Hypothalamus (tissue), 51 donors: ENCODE data around the gene ZNF660.
"Not testable (repeated sequence)": the region's sequence is repeated elsewhere in the genome, so short reads cannot be mapped to it uniquely, and the experiment has no call there.

ENCODE experiments used
- DNase-seq, 51 donors: peaks; one replicate each; lab custom pipeline; 2025; lab: John Stamatoyannopoulos, UW

The ZNF660 gene

GRCh38 chr3:44584646-44585501 lies at the start of gene ZNF660:
TSS of gene ZNF660 (plus strand) at chr3:44584964. CDS start at chr3:44594194, 9,230 bp downstream.
- DNase-seq: peak in 50 of 51 donors; percentile 25 to 82 (median 59)

GRCh38 chr3:44535364-44535763 lies 49.4 kb upstream of the ZNF660 start:
- DNase-seq: no peak

GRCh38 chr3:44544811-44545210 lies 40.0 kb upstream of the ZNF660 start:
- DNase-seq: not testable (repeated sequence)

- DNase-seq: peak in 50 of 51 donors; percentile 3 to 77 (median 48)
Measured at GRCh38 chr3:44554626-44555592, 29.9 kb upstream of the ZNF660 start, which contains the start of gene ZKSCAN7. TSS of gene ZKSCAN7 (plus strand) at chr3:44555193. CDS start at chr3:44557048, 1,855 bp downstream.

GRCh38 chr3:44555723-44556122 lies 29.0 kb upstream of the ZNF660 start:
- no peak for DNase-seq

- no peak for DNase-seq
Measured at GRCh38 chr3:44557074-44557473, 27.7 kb upstream of the ZNF660 start.

- DNase-seq: no peak
Measured at GRCh38 chr3:44561076-44561475, 23.7 kb upstream of the ZNF660 start.

- no peak for DNase-seq
Measured at GRCh38 chr3:44562147-44562546, 22.6 kb upstream of the ZNF660 start.

GRCh38 chr3:44568561-44568960 lies 16.2 kb upstream of the ZNF660 start:
- no peak for DNase-seq

- DNase-seq: no peak
Measured at GRCh38 chr3:44571024-44571423, 13.7 kb upstream of the ZNF660 start.

GRCh38 chr3:44576613-44577012 lies 8.2 kb upstream of the ZNF660 start:
- no peak for DNase-seq

- not testable (repeated sequence) for DNase-seq
Measured at GRCh38 chr3:44577354-44577952, 7.3 kb upstream of the ZNF660 start.

GRCh38 chr3:44578316-44578715 lies 6.4 kb upstream of the ZNF660 start:
- DNase-seq: not testable (repeated sequence)

- not testable (repeated sequence) for DNase-seq
Measured at GRCh38 chr3:44578924-44579515, 5.7 kb upstream of the ZNF660 start.

GRCh38 chr3:44579749-44580148 lies 5.0 kb upstream of the ZNF660 start:
- DNase-seq: not testable (repeated sequence)

- not testable (repeated sequence) for DNase-seq
Measured at GRCh38 chr3:44580971-44581370, 3.8 kb upstream of the ZNF660 start.

GRCh38 chr3:44596621-44597020 lies 11.9 kb downstream of the ZNF660 start:
- DNase-seq: no peak

GRCh38 chr3:44601749-44602148 lies 17.0 kb downstream of the ZNF660 start:
- DNase-seq: no peak

GRCh38 chr3:44612678-44613077 lies 27.9 kb downstream of the ZNF660 start:
- DNase-seq: no peak
